Fibroblast of lung (primary cell): ENCODE results near the gene FOXA3. TPM values are rescaled to one million over a fixed set of nuclear protein-coding genes. Genes with fewer than 3 reads are reported as not detected.

Experiments used
- DNase-seq, 2 donors: peaks; one replicate each; pipeline versions ENCODE4 v3.0.0 to v3.0.0-alpha.2; 2010; ENCODE audit warnings: low read depth in 2 of 2
- H2AFZ ChIP-seq: 2 replicates; pipeline ENCODE4 v1.5.1; 2012; ENCODE audit warnings: low read length, control low read depth, inconsistent platforms
- H3K27ac ChIP-seq: 2 replicates; pipeline ENCODE4 v1.5.1; 2011; ENCODE audit warnings: low read length, control low read depth; ENCODE audit not compliant: insufficient read depth
- H3K27me3 ChIP-seq: 2 replicates; pipeline ENCODE4 v1.5.1; 2011; ENCODE audit warnings: mild to moderate bottlenecking, low read length; ENCODE audit not compliant: control insufficient read depth, insufficient read depth
- H3K36me3 ChIP-seq: 2 replicates; pipeline ENCODE4 v1.5.1; 2011; ENCODE audit warnings: low read length; ENCODE audit not compliant: control insufficient read depth, insufficient read depth
- H3K4me1 ChIP-seq: 2 replicates; pipeline ENCODE4 v1.5.1; 2011; ENCODE audit warnings: low read length; ENCODE audit not compliant: control insufficient read depth, insufficient read depth; ENCODE audit errors: extremely low read depth
- H3K4me2 ChIP-seq: 2 replicates; pipeline ENCODE4 v1.5.1; 2011; ENCODE audit warnings: low read length, control low read depth; ENCODE audit not compliant: insufficient read depth; ENCODE audit errors: extremely low read depth
- H3K4me3 ChIP-seq, 4 experiments: fragments of 200-600 bp in 1 of 4; sonication (generic) in 1 of 4; replicated peaks in 1 of 4; 2 replicates each; pipeline ENCODE4 v1.5.1; 2011 to 2016; ENCODE audit warnings: low read length in 4 of 4, low read depth in 3 of 4, mild to moderate bottlenecking in 3 of 4, control low read depth in 2 of 4, inconsistent platforms in 1 of 4, mixed read lengths in 1 of 4; ENCODE audit not compliant: insufficient read depth in 1 of 4; ENCODE audit errors: control extremely low read depth in 1 of 4
- H3K79me2 ChIP-seq: 2 replicates; pipeline ENCODE4 v1.5.1; 2012; ENCODE audit warnings: mild to moderate bottlenecking, low read length, inconsistent platforms; ENCODE audit not compliant: control insufficient read depth, insufficient read depth
- H3K9ac ChIP-seq: 2 replicates; pipeline ENCODE4 v1.5.1; 2011; ENCODE audit warnings: mild to moderate bottlenecking, low read length, control low read depth; ENCODE audit not compliant: insufficient read depth
- H3K9me3 ChIP-seq: 2 replicates; pipeline ENCODE4 v1.5.1; 2012; ENCODE audit warnings: low read depth, low read length; ENCODE audit not compliant: control insufficient read depth, insufficient read depth
- H4K20me1 ChIP-seq: 2 replicates; pipeline ENCODE4 v1.5.1; 2011; ENCODE audit warnings: low read length; ENCODE audit not compliant: control insufficient read depth, insufficient read depth; ENCODE audit errors: extremely low read depth
- EZH2 ChIP-seq: IDR thresholded peaks from 2 replicates; pipeline ENCODE4 v1.5.1; 2012; ENCODE audit warnings: low read length, control low read depth, mild to moderate bottlenecking; ENCODE audit errors: missing control alignments
- polyA plus RNA-seq, 2 donors: library from polyadenylated mRNA; depleted of rRNA in 1 of 2; stranded (reverse) in 1 of 2; unstranded in 1 of 2; fragments of >200 nt; gene quantifications; 2 replicates each; pipeline ENCODE4 v1.2.1, GENCODE V29; 2011 to 2012; ENCODE audit warnings: missing spikeins in 1 of 2
- total RNA-seq: library from RNA; depleted of rRNA; stranded (reverse); fragments of >200 nt; gene quantifications from 2 replicates; pipeline ENCODE4 v1.2.1, GENCODE V29; 2014
- TF ChIP-seq, protein P1 (sequence below), 2 donors: IDR thresholded peaks in 1 of 2; conservative IDR thresholded peaks in 1 of 2; 1 replicate in 1 of 2; 2 replicates in 1 of 2; pipeline ENCODE4 v1.5.1; 2011 to 2012; ENCODE audit warnings: low read length in 2 of 2, control low read depth in 1 of 2, inconsistent platforms in 1 of 2, low read depth in 1 of 2, mild to moderate bottlenecking in 1 of 2

Gene FOXA3
- total and polyA plus RNA-seq, 2 donors (not counting 1 experiment from before 2014, with no cell fraction given), result not detected

DNA sequence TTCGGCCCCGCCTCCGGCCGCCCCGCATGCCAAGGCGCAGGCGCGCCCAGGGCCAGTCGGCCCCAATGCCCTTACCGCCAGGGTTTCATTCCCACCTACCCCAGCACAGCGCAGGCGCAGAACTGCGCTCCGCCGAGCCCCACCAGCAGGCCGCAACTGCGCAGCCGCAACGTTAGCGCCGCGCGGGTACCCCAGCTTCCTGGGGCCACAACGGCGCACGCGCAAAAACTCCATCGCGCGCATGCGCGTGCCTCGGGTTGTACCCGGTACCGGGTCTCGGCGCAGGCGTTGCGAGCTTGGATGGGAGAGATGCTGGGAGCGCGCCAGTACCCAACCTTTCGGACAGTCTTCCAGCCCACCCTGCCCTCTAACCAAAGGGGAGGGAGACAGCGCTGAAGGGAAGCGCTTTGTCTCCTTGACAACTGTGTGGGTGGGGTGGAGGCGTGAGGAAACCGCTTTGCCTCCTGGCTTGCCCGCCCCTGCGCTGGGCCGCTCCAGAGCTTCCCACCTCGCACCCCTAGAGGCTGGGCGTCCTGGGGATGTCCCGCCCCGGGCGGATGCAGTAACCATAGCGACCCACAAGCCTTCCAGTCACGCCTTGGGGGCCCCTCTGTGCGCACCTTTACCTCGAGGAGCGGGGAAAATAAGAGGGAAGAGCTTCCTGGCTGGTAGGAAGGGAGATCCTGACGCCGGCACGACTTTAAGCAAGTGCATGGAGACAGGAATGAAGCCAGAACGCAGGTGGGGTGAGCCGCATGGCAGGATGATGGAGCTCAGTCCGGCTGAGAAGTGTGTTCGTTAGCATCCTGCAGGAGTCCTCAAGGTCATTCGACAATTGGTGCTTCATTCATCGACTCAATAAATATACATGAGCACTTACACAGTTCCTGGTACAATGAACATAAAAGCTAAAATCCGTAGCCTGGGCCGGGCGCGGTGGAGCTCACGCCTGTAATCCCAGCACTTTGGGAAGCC is 38.8 kb downstream of the FOXA3 start:
- Histone ChIP-seq H3K79me2 (no peaks in the 10 kb centered on the region), H3K4me2 (peak overlapping the region; percentile 93), H4K20me1 (no peaks in the 10 kb centered on the region), H3K27ac (peak overlapping the region; percentile 45), H3K36me3 (peaks cover 3% of the 10 kb centered on the region), H3K4me3 (peak overlapping the region; percentile 68 to 88 (median 84)), H3K27me3 (no peaks in the 10 kb centered on the region), H3K9me3 (no peaks in the 10 kb centered on the region), H2AFZ (peak overlapping the region; percentile 98), H3K4me1 (peaks cover 4% of the 10 kb centered on the region), H3K9ac (peak overlapping the region; percentile 51)
- no peak for TF ChIP-seq EZH2
- TF ChIP-seq, protein P1, sequence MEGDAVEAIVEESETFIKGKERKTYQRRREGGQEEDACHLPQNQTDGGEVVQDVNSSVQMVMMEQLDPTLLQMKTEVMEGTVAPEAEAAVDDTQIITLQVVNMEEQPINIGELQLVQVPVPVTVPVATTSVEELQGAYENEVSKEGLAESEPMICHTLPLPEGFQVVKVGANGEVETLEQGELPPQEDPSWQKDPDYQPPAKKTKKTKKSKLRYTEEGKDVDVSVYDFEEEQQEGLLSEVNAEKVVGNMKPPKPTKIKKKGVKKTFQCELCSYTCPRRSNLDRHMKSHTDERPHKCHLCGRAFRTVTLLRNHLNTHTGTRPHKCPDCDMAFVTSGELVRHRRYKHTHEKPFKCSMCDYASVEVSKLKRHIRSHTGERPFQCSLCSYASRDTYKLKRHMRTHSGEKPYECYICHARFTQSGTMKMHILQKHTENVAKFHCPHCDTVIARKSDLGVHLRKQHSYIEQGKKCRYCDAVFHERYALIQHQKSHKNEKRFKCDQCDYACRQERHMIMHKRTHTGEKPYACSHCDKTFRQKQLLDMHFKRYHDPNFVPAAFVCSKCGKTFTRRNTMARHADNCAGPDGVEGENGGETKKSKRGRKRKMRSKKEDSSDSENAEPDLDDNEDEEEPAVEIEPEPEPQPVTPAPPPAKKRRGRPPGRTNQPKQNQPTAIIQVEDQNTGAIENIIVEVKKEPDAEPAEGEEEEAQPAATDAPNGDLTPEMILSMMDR (conservative IDR thresholded peaks at IDR 0.05 in 1 of 2, IDR thresholded peaks at IDR 0.05 in 1 of 2; ENCODE audit: low read depth in 1 of 2, low read length in 2 of 2), result peak in 1 of 2 donors; percentile 2
- DNase-seq, result peak; percentile 89 to 97

DNA sequence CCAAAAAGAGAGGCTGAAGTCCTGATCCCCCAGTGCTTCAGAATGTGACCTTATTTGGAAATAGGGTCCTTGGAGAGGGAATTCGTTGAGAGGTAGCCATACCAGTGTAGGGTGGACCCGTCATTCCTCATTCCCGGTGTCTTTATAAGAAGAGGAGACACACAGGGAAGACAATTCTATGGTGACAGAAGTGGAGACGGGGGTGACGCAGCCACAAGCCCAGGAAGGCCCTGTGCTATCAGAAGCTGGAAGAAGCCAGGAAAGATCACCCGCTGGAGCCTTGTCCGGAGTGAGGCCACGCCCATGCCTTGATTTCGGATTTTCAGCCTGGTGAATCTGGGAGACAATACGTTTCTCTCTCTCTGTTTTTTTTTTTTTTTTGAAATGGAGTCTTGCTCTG is 40.9 kb downstream of the FOXA3 start:
- H3K4me3 ChIP-seq, result no peak overlapping the region
- H3K27ac ChIP-seq, result no peak overlapping the region
- no peaks in the 10 kb centered on the region for H4K20me1 ChIP-seq
- no peaks in the 10 kb centered on the region for H3K9me3 ChIP-seq
- no peaks in the 10 kb centered on the region for H3K27me3 ChIP-seq
- no peak for DNase-seq
- no peaks in the 10 kb centered on the region for H3K79me2 ChIP-seq
- peaks cover 4% of the 10 kb centered on the region for H3K4me1 ChIP-seq
- no peak overlapping the region for H3K4me2 ChIP-seq
- no peak overlapping the region for H2AFZ ChIP-seq
- TF ChIP-seq, protein P1 (conservative IDR thresholded peaks at IDR 0.05 in 1 of 2, IDR thresholded peaks at IDR 0.05 in 1 of 2; ENCODE audit: low read depth in 1 of 2, low read length in 2 of 2), result no peak
- TF ChIP-seq EZH2, result no peak
- no peak overlapping the region for H3K9ac ChIP-seq
- H3K36me3 ChIP-seq, result peaks cover 2% of the 10 kb centered on the region

DNA sequence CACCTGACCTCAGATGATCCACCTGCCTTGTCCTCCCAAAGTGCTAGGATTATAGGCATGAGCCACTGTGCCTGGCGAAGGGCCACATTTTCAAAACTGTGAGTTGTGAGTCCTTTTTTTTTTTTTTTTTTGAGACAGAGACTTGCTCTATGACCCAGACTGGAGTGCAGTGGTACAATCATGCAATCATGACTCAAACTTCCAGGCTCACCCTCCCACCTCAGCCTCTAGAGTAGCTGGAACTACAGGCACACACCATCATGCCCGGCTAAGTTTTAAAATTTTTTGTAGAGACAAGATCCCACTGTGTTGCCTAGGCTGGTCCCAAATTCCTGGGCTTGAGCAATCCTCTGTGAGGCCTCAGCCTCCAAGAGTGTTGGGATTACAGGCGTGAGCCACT is 42.1 kb downstream of the FOXA3 start:
- Histone ChIP-seq H3K4me3 (no peak overlapping the region), H3K9me3 (no peaks in the 10 kb centered on the region), H3K36me3 (no peaks in the 10 kb centered on the region), H4K20me1 (no peaks in the 10 kb centered on the region), H3K27me3 (peaks cover 2% of the 10 kb centered on the region), H3K27ac (no peak overlapping the region), H3K79me2 (no peaks in the 10 kb centered on the region), H2AFZ (no peak overlapping the region), H3K4me2 (no peak overlapping the region), H3K4me1 (no peaks in the 10 kb centered on the region), H3K9ac (no peak overlapping the region)
- TF ChIP-seq, protein P1 (conservative IDR thresholded peaks at IDR 0.05 in 1 of 2, IDR thresholded peaks at IDR 0.05 in 1 of 2; ENCODE audit: low read depth in 1 of 2, low read length in 2 of 2), result no peak
- DNase-seq, result peak in 1 of 2 donors; percentile 31
